ENCODE measurements around the gene GRHL1.

Gene GRHL1

GRCh38 chr2:9939587-9940485 lies 11.7 kb upstream of the GRHL1 start:
- ChIA-PET CTCF (interaction anchor here (0.8 to 1.1 kb wide), 3 partner anchors 19 to 44 kb away, joined by 3 to 4 read pairs (median 3); no protein-coding TSS in a partner anchor), POLR2A (no interaction called here)
- Histone ChIP-seq H3K4me1 (ENCODE audit: control insufficient read depth, insufficient read depth, low read length) (peaks cover 16% of the 10 kb centered on the region), H3K4me3 (ENCODE audit: low read depth, low read length) (no peak overlapping the region), H3K36me3 (ENCODE audit: control insufficient read depth in 2 of 2, insufficient read depth in 1 of 2, low read length in 2 of 2) (peaks cover 0 to 6% of the 10 kb centered on the region in 2 experiments; a peak in 2 of 3 replicates), H3K27ac (ENCODE audit: extremely low read depth, low read depth, low read length) (peak overlapping the region; percentile 54; the same call in 1 of the 2 replicates), H3K9me3 (ENCODE audit: control insufficient read depth, insufficient read depth, low read depth, low read length) (no peaks in the 10 kb centered on the region)
- TF ChIP-seq ZBTB26 (tag by site-specific recombination; optimal IDR thresholded peaks at IDR 0.05), result no peak
- TF ChIP-seq ELK4 (IDR thresholded peaks at IDR 0.05; ENCODE audit: borderline replicate concordance, low read depth, low read length), result no peak
- 0 out of 2 replicates have a peak, but pooled peaks have one; percentile 17 for TF ChIP-seq GLIS1 (tag by site-specific recombination; IDR thresholded peaks at IDR 0.05)
- TF ChIP-seq ZNF645 (tag by site-specific recombination; IDR thresholded peaks at IDR 0.05), result no peak
- no peak for TF ChIP-seq ZNF704 (tag by site-specific recombination; IDR thresholded peaks at IDR 0.05)
- TF ChIP-seq ZNF24 (tag by site-specific recombination; IDR thresholded peaks at IDR 0.05), result no peak
- TF ChIP-seq ZBTB7A (tag by site-specific recombination; IDR thresholded peaks at IDR 0.05; ENCODE audit: low read depth), result no peak
- TF ChIP-seq ZNF530 (tag by site-specific recombination; IDR thresholded peaks at IDR 0.05; ENCODE audit: low read depth), result no peak
- no peak for TF ChIP-seq ZNF214 (tag by site-specific recombination; IDR thresholded peaks at IDR 0.05; ENCODE audit: borderline replicate concordance)
- no peak for TF ChIP-seq ZNF792 (tag by site-specific recombination; IDR thresholded peaks at IDR 0.05)
- TF ChIP-seq ZSCAN30 (tag by site-specific recombination; IDR thresholded peaks at IDR 0.05), result no peak
- no peak for TF ChIP-seq ATF2 (tag by site-specific recombination; IDR thresholded peaks at IDR 0.05; ENCODE audit: low read depth)
- TF ChIP-seq ZNF157 (tag by site-specific recombination; IDR thresholded peaks at IDR 0.05), result no peak
- TF ChIP-seq ZBTB17 (tag by site-specific recombination; IDR thresholded peaks at IDR 0.05), result peak; percentile 67
- no peak for TF ChIP-seq ZNF747 (tag by site-specific recombination; IDR thresholded peaks at IDR 0.05)
- TF ChIP-seq PRDM6 (tag by site-specific recombination; IDR thresholded peaks at IDR 0.05), result peak; percentile 78
- no peak for TF ChIP-seq ZNF19 (tag by site-specific recombination; IDR thresholded peaks at IDR 0.05; ENCODE audit: low read depth)
- TF ChIP-seq ZNF18 (tag by site-specific recombination; IDR thresholded peaks at IDR 0.05), result no peak
- no peak for TF ChIP-seq SCRT2 (tag by site-specific recombination; IDR thresholded peaks at IDR 0.05)
- TF ChIP-seq ZNF350 (tag by site-specific recombination; IDR thresholded peaks at IDR 0.05), result no peak
- TF ChIP-seq ZIC2 (tag by site-specific recombination; IDR thresholded peaks at IDR 0.05), result 0 out of 2 replicates have a peak, but pooled peaks have one; percentile 21
- peak; percentile 50; the same call in 1 of the 2 replicates for TF ChIP-seq ZNF366 (tag by site-specific recombination; conservative IDR thresholded peaks at IDR 0.05)
- TF ChIP-seq ZNF449 (tag by site-specific recombination; IDR thresholded peaks at IDR 0.05), result peak; percentile 52; the same call in 1 of the 2 replicates
